OCI-LY7 (cell line): ENCODE results near the gene XPNPEP1.

ENCODE experiments used
- EZH2phosphoT487 ChIP-seq: fragments of 200-600 bp; sonication (generic); IDR thresholded peaks from 2 replicates; pipeline ENCODE4 v1.6.1; 2018; ENCODE audit warnings: low read depth, borderline replicate concordance, mild to moderate bottlenecking, mixed run types, antibody characterized with exemption, low read length, moderate library complexity, mixed read lengths
- TF ChIP-seq, protein P1 (sequence below): fragments of 200-600 bp; sonication (generic); conservative IDR thresholded peaks from 2 replicates; pipeline ENCODE4 v1.5.1; 2014; ENCODE audit warnings: mild to moderate bottlenecking, antibody characterized with exemption, low read length, moderate library complexity, mixed read lengths

GRCh38 chr10:109931163-109931562 lies 7.9 kb upstream of the XPNPEP1 start:
- TF ChIP-seq, protein P1, sequence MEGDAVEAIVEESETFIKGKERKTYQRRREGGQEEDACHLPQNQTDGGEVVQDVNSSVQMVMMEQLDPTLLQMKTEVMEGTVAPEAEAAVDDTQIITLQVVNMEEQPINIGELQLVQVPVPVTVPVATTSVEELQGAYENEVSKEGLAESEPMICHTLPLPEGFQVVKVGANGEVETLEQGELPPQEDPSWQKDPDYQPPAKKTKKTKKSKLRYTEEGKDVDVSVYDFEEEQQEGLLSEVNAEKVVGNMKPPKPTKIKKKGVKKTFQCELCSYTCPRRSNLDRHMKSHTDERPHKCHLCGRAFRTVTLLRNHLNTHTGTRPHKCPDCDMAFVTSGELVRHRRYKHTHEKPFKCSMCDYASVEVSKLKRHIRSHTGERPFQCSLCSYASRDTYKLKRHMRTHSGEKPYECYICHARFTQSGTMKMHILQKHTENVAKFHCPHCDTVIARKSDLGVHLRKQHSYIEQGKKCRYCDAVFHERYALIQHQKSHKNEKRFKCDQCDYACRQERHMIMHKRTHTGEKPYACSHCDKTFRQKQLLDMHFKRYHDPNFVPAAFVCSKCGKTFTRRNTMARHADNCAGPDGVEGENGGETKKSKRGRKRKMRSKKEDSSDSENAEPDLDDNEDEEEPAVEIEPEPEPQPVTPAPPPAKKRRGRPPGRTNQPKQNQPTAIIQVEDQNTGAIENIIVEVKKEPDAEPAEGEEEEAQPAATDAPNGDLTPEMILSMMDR: no peak
- TF ChIP-seq EZH2phosphoT487: no peak
